BLaER1 treated with 17β-estradiol and CSF1 and Interleukin-3, amounts not matched to agents 10 nM and 100 nM (cell line): ENCODE data around the gene INO80B.
A peak's percentile ranks its signal among the peaks of the same experiment; 100 is the strongest.

Experiments
- H3K27ac ChIP-seq, 11 experiments: shearing (Covaris generic); formaldehyde crosslinking; 2 replicates each; pipeline ENCODE4 v1.8.1; 2022
- H3K27me3 ChIP-seq, 11 experiments: shearing (Covaris generic); formaldehyde crosslinking; 2 replicates each; pipeline ENCODE4 v1.8.1; 2022
- H3K36me3 ChIP-seq, 11 experiments: shearing (Covaris generic); formaldehyde crosslinking; 2 replicates each; pipeline ENCODE4 v1.8.1; 2022
- H3K4me1 ChIP-seq, 10 experiments: shearing (Covaris generic); formaldehyde crosslinking; 2 replicates each; pipeline ENCODE4 v1.8.1; 2022
- H3K4me2 ChIP-seq, 11 experiments: shearing (Covaris generic); formaldehyde crosslinking; 2 replicates each; pipeline ENCODE4 v1.8.1; 2022
- H3K4me3 ChIP-seq, 10 experiments: shearing (Covaris generic); formaldehyde crosslinking; 2 replicates each; pipeline ENCODE4 v1.8.1; 2022
- H3K9ac ChIP-seq, 11 experiments: shearing (Covaris generic); formaldehyde crosslinking; 2 replicates each; pipeline ENCODE4 v1.8.1; 2022
- H3K9me3 ChIP-seq, 11 experiments: shearing (Covaris generic); formaldehyde crosslinking; replicated peaks in 1 of 11; 2 replicates each; pipeline ENCODE4 v1.8.1; 2022
- H4K20me1 ChIP-seq, 11 experiments: shearing (Covaris generic); formaldehyde crosslinking; 2 replicates each; pipeline ENCODE4 v1.8.1; 2022
- Cebpa-rat ChIP-seq, 11 experiments: shearing (Covaris generic); IDR thresholded peaks; 2 replicates each; pipeline ENCODE4 v1.8.1; 2022

The INO80B gene

GRCh38 chr2:74424139-74424992, 30.5 kb upstream of the INO80B start:
- no peak for TF ChIP-seq Cebpa-rat (IDR thresholded peaks at IDR 0.05)
- Histone ChIP-seq H3K36me3 (peaks cover 45 to 55% (median 47%) of the 10 kb centered on the region in 11 experiments), H3K4me1 (peaks cover 22 to 37% (median 29%) of the 10 kb centered on the region in 10 experiments), H3K27ac (no peak overlapping the region), H3K4me2 (no peak overlapping the region), H3K27me3 (peaks cover 0 to 14% (median 11%) of the 10 kb centered on the region in 11 experiments; a peak in 14 of 22 replicates), H3K4me3 (no peak overlapping the region), H3K9ac (no peak overlapping the region), H3K9me3 (no peaks in the 10 kb centered on the region), H4K20me1 (peaks cover 0 to 3% (median 0%) of the 10 kb centered on the region in 11 experiments; a peak in 1 of 22 replicates)

GRCh38 chr2:74424995-74425406, 29.9 kb upstream of the INO80B start:
- Histone ChIP-seq H3K27ac (no peak overlapping the region), H3K36me3 (peaks cover 50 to 61% (median 54%) of the 10 kb centered on the region in 11 experiments)

GRCh38 chr2:74425523-74425922, 29.4 kb upstream of the INO80B start:
- no peaks in the 10 kb centered on the region for H3K9me3 ChIP-seq
- peaks cover 51 to 66% (median 59%) of the 10 kb centered on the region in 11 experiments for H3K36me3 ChIP-seq
- H3K4me1 ChIP-seq = peaks cover 10 to 32% (median 18%) of the 10 kb centered on the region in 10 experiments
- no peak for TF ChIP-seq Cebpa-rat (IDR thresholded peaks at IDR 0.05)
- no peak overlapping the region for H3K4me3 ChIP-seq
- no peak overlapping the region for H3K4me2 ChIP-seq
- peaks cover 0 to 7% (median 4%) of the 10 kb centered on the region in 11 experiments; a peak in 14 of 22 replicates for H3K27me3 ChIP-seq
- H3K27ac ChIP-seq = no peak overlapping the region
- H3K9ac ChIP-seq = no peak overlapping the region
- peaks cover 0 to 3% (median 0%) of the 10 kb centered on the region in 11 experiments; a peak in 1 of 22 replicates for H4K20me1 ChIP-seq

More at GRCh38 chr2:74424995-74425406, 29.9 kb upstream of the INO80B start:
- no peak for TF ChIP-seq Cebpa-rat (IDR thresholded peaks at IDR 0.05)
- Histone ChIP-seq H3K4me1 (peaks cover 15 to 34% (median 23%) of the 10 kb centered on the region in 10 experiments), H3K9me3 (no peaks in the 10 kb centered on the region), H3K9ac (no peak overlapping the region), H3K27me3 (peaks cover 0 to 11% (median 10%) of the 10 kb centered on the region in 11 experiments; a peak in 14 of 22 replicates), H4K20me1 (peaks cover 0 to 3% (median 0%) of the 10 kb centered on the region in 11 experiments; a peak in 1 of 22 replicates), H3K4me2 (no peak overlapping the region), H3K4me3 (no peak overlapping the region)

GRCh38 chr2:74426181-74426758, 28.6 kb upstream of the INO80B start:
- no peak overlapping the region for H3K27ac ChIP-seq
- H4K20me1 ChIP-seq = peaks cover 0 to 3% (median 0%) of the 10 kb centered on the region in 11 experiments; a peak in 1 of 22 replicates
- H3K9ac ChIP-seq = 0 out of 22 replicates have a peak overlapping the region, but pooled peaks of 1 of the 11 experiments have one; percentile 7
- H3K9me3 ChIP-seq = no peaks in the 10 kb centered on the region
- H3K4me2 ChIP-seq = no peak overlapping the region
- peaks cover 58 to 74% (median 65%) of the 10 kb centered on the region in 11 experiments for H3K36me3 ChIP-seq
- no peak overlapping the region for H3K4me3 ChIP-seq
- H3K27me3 ChIP-seq = no peaks in the 10 kb centered on the region
- no peak for TF ChIP-seq Cebpa-rat (IDR thresholded peaks at IDR 0.05)
- H3K4me1 ChIP-seq = peaks cover 4 to 24% (median 11%) of the 10 kb centered on the region in 10 experiments; a peak in 17 of 20 replicates

GRCh38 chr2:74427551-74427950, 27.3 kb upstream of the INO80B start:
- H3K9ac ChIP-seq = 0 out of 22 replicates have a peak overlapping the region, but pooled peaks of 2 of the 11 experiments have one; percentile 19 to 25
- peak overlapping the region in 1 of 11 experiments; percentile 9; a peak in 1 of 22 replicates for H3K27ac ChIP-seq
- H3K9me3 ChIP-seq = no peaks in the 10 kb centered on the region
- TF ChIP-seq Cebpa-rat (IDR thresholded peaks at IDR 0.05) = no peak
- H4K20me1 ChIP-seq = peaks cover 0 to 3% (median 0%) of the 10 kb centered on the region in 11 experiments; a peak in 1 of 22 replicates
- H3K27me3 ChIP-seq = no peaks in the 10 kb centered on the region
- peaks cover 67 to 86% (median 75%) of the 10 kb centered on the region in 11 experiments for H3K36me3 ChIP-seq
- H3K4me2 ChIP-seq = no peak overlapping the region
- H3K4me3 ChIP-seq = no peak overlapping the region
- peaks cover 0 to 18% (median 4%) of the 10 kb centered on the region in 10 experiments; a peak in 14 of 20 replicates for H3K4me1 ChIP-seq

GRCh38 chr2:74428675-74429074, 26.2 kb upstream of the INO80B start:
- H3K4me1 ChIP-seq = peaks cover 0 to 15% (median 0%) of the 10 kb centered on the region in 10 experiments; a peak in 4 of 20 replicates
- H4K20me1 ChIP-seq = peaks cover 0 to 3% (median 0%) of the 10 kb centered on the region in 11 experiments; a peak in 1 of 22 replicates
- H3K4me3 ChIP-seq = no peak overlapping the region
- H3K27ac ChIP-seq = no peak overlapping the region
- no peak overlapping the region for H3K9ac ChIP-seq
- peaks cover 67 to 89% (median 75%) of the 10 kb centered on the region in 11 experiments for H3K36me3 ChIP-seq
- no peak overlapping the region for H3K4me2 ChIP-seq
- no peaks in the 10 kb centered on the region for H3K27me3 ChIP-seq
- TF ChIP-seq Cebpa-rat (IDR thresholded peaks at IDR 0.05) = no peak
- H3K9me3 ChIP-seq = no peaks in the 10 kb centered on the region

- Histone ChIP-seq H3K4me3 (no peak overlapping the region), H4K20me1 (peaks cover 0 to 3% (median 0%) of the 10 kb centered on the region in 11 experiments; a peak in 1 of 22 replicates), H3K27ac (no peak overlapping the region), H3K4me1 (peaks cover 0 to 15% (median 0%) of the 10 kb centered on the region in 10 experiments; a peak in 4 of 20 replicates), H3K9me3 (no peaks in the 10 kb centered on the region), H3K27me3 (no peaks in the 10 kb centered on the region), H3K36me3 (peaks cover 65 to 80% (median 70%) of the 10 kb centered on the region in 11 experiments), H3K9ac (0 out of 22 replicates have a peak overlapping the region, but pooled peaks of 2 of the 11 experiments have one; percentile 10 to 33), H3K4me2 (no peak overlapping the region)
- TF ChIP-seq Cebpa-rat (IDR thresholded peaks at IDR 0.05) = no peak
These were observed 25.1 kb upstream of the INO80B start for GRCh38 chr2:74429487-74430451.

GRCh38 chr2:74430502-74430901, 24.4 kb upstream of the INO80B start:
- Histone ChIP-seq H3K4me2 (no peak overlapping the region), H3K36me3 (peaks cover 57 to 73% (median 63%) of the 10 kb centered on the region in 11 experiments), H3K9me3 (no peaks in the 10 kb centered on the region), H3K4me3 (no peak overlapping the region), H3K27ac (no peak overlapping the region), H4K20me1 (peaks cover 0 to 3% (median 0%) of the 10 kb centered on the region in 11 experiments; a peak in 1 of 22 replicates), H3K9ac (0 out of 22 replicates have a peak overlapping the region, but pooled peaks of 2 of the 11 experiments have one; percentile 10 to 33), H3K27me3 (no peaks in the 10 kb centered on the region), H3K4me1 (peaks cover 0 to 15% (median 0%) of the 10 kb centered on the region in 10 experiments; a peak in 5 of 20 replicates)
- no peak for TF ChIP-seq Cebpa-rat (IDR thresholded peaks at IDR 0.05)
